Esophagus muscularis mucosa (tissue), 4 donors: ENCODE data around the gene SKI. TPM values are rescaled to one million over a fixed set of nuclear protein-coding genes. Genes with fewer than 3 reads are reported as not detected.

Source experiments
- DNase-seq: peaks from one replicate; pipeline ENCODE4 v3.0.0-alpha.2; 2017; ENCODE audit errors: extremely low spot score
- H3K27ac ChIP-seq, 4 donors: fragments of 200-600 bp; sonication (generic); replicated peaks in 1 of 4; 1 replicate in 3 of 4; 2 replicates in 1 of 4; pipeline ENCODE4 v1.5.1; 2016 to 2019; ENCODE audit warnings: mild to moderate bottlenecking in 1 of 4
- H3K27me3 ChIP-seq, 4 donors: fragments of 200-600 bp; sonication (generic); one replicate each; pipeline versions ENCODE4 v1.5.1 to v1.6.0; 2016 to 2019
- H3K36me3 ChIP-seq, 4 donors: fragments of 200-600 bp; sonication (generic); one replicate each; pipeline ENCODE4 v1.5.1; 2016 to 2019
- H3K4me1 ChIP-seq, 4 donors: fragments of 200-600 bp; sonication (generic); one replicate each; pipeline ENCODE4 v1.5.1; 2016 to 2019
- H3K4me3 ChIP-seq, 4 donors: fragments of 200-600 bp; sonication (generic); 1 replicate in 2 of 4; 2 replicates in 2 of 4; pipeline ENCODE4 v1.5.1; 2016 to 2019; ENCODE audit warnings: mild to moderate bottlenecking in 4 of 4, moderate library complexity in 1 of 4
- H3K9me3 ChIP-seq, 4 donors: fragments of 200-600 bp; sonication (generic); 1 replicate in 3 of 4; 2 replicates in 1 of 4; pipeline ENCODE4 v1.5.1; 2016 to 2019
- EP300 ChIP-seq: sonication (generic); formaldehyde crosslinking; IDR thresholded peaks from one replicate; pipeline ENCODE4 v1.6.1; 2017; ENCODE audit warnings: antibody characterized with exemption
- POLR2A ChIP-seq: fragments of 450-650 bp; IDR thresholded peaks from one replicate; pipeline ENCODE4 v1.6.1; 2017; ENCODE audit warnings: antibody characterized with exemption, moderate library complexity, mild to moderate bottlenecking, low read depth
- POLR2AphosphoS5 ChIP-seq, 2 donors: sonication (generic); formaldehyde crosslinking; IDR thresholded peaks; one replicate each; pipeline ENCODE4 v1.6.1; 2017; ENCODE audit warnings: antibody characterized with exemption in 2 of 2
- WGBS: methylation state at CpG from one replicate; pipeline ENCODE4 v1.1.5; 2018; 5-methylcytosine and 5-hydroxymethylcytosine counted together
- intact Hi-C: fragments of 100-400 bp; cut with DNase I; formaldehyde crosslinking; loops from one replicate; pipeline ENCODE4 v1.15.1; 2023
- total RNA-seq, 4 donors: library from RNA; depleted of rRNA; stranded (reverse); fragments of >200 nt; gene quantifications; one replicate each; pipeline versions ENCODE4 v1.1.0 to v1.2.1, GENCODE V29; 2016
- TF ChIP-seq, protein P1 (sequence below), 3 experiments: fragments of 200-600 bp in 2 of 3; fragments of 450-650 bp in 1 of 3; sonication (generic) in 2 of 3; IDR thresholded peaks; one replicate each; pipeline ENCODE4 v1.5.1; 2017 to 2019; ENCODE audit warnings: antibody characterized with exemption in 3 of 3, mild to moderate bottlenecking in 2 of 3, moderate library complexity in 1 of 3

The SKI gene
- total RNA-seq, 4 donors from 2014 or later: 70.1 to 190 (median 124) TPM

DNA sequence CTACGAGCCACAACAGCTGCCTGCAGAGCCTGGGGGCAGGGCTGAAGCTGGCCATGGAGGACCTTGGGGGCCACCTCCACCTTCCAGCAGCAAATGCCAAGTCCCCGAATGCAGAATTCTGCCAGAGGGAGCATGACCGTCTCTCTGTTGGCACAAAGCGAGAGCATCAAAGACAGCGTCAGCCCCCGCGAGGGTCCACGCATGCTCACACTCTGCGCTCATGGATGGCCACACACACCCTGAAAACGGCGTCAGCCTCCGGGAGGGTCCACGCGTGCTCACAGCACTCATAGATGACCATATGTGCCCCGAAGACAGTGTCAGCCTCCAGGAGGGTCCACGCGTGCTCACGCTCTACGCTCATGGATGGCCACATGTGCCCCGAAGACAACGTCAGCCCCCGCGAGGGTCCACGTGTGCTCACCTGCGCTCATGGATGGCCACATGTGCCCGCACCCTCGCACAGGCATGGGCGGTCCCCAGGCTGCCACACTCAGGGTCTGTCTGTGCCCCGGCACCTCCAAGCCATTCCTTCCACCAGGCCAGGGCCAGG, 116.7 kb downstream of the SKI start:
- DNase-seq: no peak
- WGBS: 89% methylated on average over 17 of the region's 29 CpGs

DNA sequence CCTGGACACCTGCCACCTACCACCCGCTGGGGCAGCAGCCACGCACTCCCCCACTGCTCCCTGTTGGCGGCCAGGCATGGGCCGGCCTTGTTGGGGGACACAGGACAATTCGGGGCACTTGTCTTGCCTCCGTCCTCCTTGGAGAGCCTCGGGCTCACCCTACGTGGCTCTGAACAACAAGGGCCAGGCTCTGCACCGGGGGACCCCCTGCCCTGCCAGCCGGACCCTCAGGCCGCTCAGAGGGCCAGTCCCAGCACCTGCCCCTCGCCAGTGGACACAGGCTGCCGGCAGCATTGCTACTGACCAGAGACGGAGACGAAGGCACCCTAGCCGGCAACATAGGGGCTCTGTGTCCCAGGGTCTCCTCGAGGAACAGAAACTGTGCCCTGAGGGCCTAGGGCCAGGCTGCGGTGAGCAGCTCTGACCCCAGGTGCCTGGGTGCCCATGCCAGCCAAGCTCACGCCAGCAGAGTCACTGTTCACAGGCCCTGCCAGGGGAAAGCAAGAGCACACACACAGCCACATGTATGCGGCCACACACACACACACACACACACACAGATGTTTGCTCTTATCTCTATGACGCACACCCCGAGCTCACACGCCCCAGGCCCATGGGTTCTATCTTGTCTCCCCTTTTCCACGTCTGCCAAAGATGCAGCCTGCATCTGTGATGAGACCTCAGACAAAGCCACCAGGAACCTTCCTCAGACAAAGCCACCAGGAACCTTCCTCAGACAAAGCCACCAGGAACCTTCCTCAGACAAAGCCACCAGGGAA, 117.4 kb downstream of the SKI start:
- no peaks in the 10 kb centered on the region for H3K4me1 ChIP-seq
- no peak overlapping the region for H3K27ac ChIP-seq
- no peaks in the 10 kb centered on the region for H3K9me3 ChIP-seq
- intact Hi-C loops: no loop called here
- 90% methylated on average over 12 of the region's 24 CpGs for WGBS
- H3K27me3 ChIP-seq: no peaks in the 10 kb centered on the region
- TF ChIP-seq EP300 (no peak), POLR2AphosphoS5 (IDR thresholded peaks at IDR 0.05) (no peak), POLR2A (no peak)
- TF ChIP-seq, protein P1, sequence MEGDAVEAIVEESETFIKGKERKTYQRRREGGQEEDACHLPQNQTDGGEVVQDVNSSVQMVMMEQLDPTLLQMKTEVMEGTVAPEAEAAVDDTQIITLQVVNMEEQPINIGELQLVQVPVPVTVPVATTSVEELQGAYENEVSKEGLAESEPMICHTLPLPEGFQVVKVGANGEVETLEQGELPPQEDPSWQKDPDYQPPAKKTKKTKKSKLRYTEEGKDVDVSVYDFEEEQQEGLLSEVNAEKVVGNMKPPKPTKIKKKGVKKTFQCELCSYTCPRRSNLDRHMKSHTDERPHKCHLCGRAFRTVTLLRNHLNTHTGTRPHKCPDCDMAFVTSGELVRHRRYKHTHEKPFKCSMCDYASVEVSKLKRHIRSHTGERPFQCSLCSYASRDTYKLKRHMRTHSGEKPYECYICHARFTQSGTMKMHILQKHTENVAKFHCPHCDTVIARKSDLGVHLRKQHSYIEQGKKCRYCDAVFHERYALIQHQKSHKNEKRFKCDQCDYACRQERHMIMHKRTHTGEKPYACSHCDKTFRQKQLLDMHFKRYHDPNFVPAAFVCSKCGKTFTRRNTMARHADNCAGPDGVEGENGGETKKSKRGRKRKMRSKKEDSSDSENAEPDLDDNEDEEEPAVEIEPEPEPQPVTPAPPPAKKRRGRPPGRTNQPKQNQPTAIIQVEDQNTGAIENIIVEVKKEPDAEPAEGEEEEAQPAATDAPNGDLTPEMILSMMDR (IDR thresholded peaks at IDR 0.05): no peak
- H3K36me3 ChIP-seq: no peaks in the 10 kb centered on the region
- no peak overlapping the region for H3K4me3 ChIP-seq
- DNase-seq: no peak

More for the DNA sequence above, 116.7 kb downstream of the SKI start:
- no peak for TF ChIP-seq EP300
- TF ChIP-seq, protein P1 (IDR thresholded peaks at IDR 0.05): no peak
- no peak for TF ChIP-seq POLR2A
- no peak for TF ChIP-seq POLR2AphosphoS5 (IDR thresholded peaks at IDR 0.05)
- Histone ChIP-seq H3K27me3 (no peaks in the 10 kb centered on the region), H3K9me3 (no peaks in the 10 kb centered on the region), H3K4me1 (no peaks in the 10 kb centered on the region), H3K36me3 (no peaks in the 10 kb centered on the region), H3K27ac (no peak overlapping the region), H3K4me3 (no peak overlapping the region)
- intact Hi-C loops: no loop called here

DNA sequence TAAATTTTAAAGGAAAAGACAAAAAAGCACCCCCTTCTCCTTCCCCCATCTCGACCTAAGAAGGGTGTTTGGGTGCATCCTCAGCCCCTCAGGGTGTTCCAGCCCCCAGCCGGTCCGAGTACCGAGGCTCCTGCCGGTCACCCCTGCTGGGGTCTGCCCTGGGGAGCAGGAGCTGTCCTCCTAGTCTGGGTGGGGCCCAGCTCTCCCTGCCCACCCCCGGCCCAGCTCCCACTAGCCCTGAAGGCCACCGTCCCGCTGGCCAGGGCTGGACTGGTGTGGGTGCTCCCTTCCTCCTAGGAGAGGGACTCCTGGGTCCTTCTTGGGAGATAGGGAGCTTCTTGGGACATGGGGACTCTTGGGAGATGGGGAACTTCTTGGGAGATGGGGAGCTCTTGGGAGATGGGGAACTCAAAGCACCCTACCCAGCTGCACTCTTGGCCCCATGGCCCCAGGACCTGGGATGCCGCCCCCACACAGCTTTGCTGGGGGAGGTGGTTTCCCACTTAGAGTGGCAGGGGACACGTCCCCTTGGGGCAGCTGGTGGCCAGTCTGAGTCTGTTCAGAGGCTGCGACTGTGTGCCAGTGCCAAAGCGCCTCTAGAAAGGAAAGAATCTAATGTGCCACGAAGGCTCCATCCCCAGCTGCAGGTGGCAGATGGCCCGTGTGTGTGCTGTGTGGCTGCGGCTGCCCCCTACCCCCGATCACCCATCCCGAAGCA, 118.7 kb downstream of the SKI start:
- no peak overlapping the region for H3K4me3 ChIP-seq
- DNase-seq: no peak
- TF ChIP-seq, protein P1 (IDR thresholded peaks at IDR 0.05): no peak
- TF ChIP-seq EP300 (no peak), POLR2AphosphoS5 (IDR thresholded peaks at IDR 0.05) (no peak), POLR2A (no peak)
- no peaks in the 10 kb centered on the region for H3K9me3 ChIP-seq
- intact Hi-C loops: no loop called here
- no peaks in the 10 kb centered on the region for H3K36me3 ChIP-seq
- H3K4me1 ChIP-seq: no peaks in the 10 kb centered on the region
- H3K27me3 ChIP-seq: no peaks in the 10 kb centered on the region
- WGBS: 90% methylated on average over 16 of the region's 17 CpGs
- H3K27ac ChIP-seq: no peak overlapping the region

DNA sequence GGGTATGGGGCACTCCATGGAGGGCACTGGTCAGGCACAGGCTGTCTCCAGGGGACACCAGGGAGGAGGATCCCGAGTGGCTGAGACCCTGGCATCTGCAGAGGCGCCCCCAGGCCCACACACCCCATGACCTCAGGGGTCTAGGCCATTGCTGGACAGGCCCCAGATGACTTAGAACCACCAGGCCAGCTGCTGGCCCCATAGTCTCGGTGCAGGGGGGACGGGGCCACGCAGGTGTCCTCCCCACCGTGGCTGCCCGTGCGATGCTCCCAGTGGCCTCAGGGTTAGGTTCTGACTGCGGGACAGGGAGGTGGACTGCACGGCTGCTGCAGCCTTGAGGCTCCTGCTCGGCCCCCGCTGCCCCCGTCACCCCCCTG, 119.3 kb downstream of the SKI start:
- Histone ChIP-seq H3K4me3 (no peak overlapping the region), H3K27ac (no peak overlapping the region), H3K27me3 (no peaks in the 10 kb centered on the region), H3K4me1 (no peaks in the 10 kb centered on the region), H3K9me3 (no peaks in the 10 kb centered on the region), H3K36me3 (no peaks in the 10 kb centered on the region)
- intact Hi-C loops: no loop called here
- TF ChIP-seq POLR2A (no peak), POLR2AphosphoS5 (IDR thresholded peaks at IDR 0.05) (no peak), EP300 (no peak)
- TF ChIP-seq, protein P1 (IDR thresholded peaks at IDR 0.05): no peak
- no peak for DNase-seq
- 93% methylated on average over 9 of the region's 13 CpGs for WGBS
